Colonic mucosa (tissue), 4 donors: Measurements from ENCODE around the gene PRKCA. TPM values are rescaled to one million over a fixed set of nuclear protein-coding genes. Genes with fewer than 3 reads are reported as not detected.
A peak's percentile ranks its signal among the peaks of the same experiment; 100 is the strongest.

ENCODE experiments used
- DNase-seq: peaks from one replicate; pipeline ENCODE4 v3.0.0-alpha.2; 2020
- H3K27ac ChIP-seq: fragments of 200-600 bp; one replicate; pipeline ENCODE4 v1.8.0; 2021
- H3K27me3 ChIP-seq: fragments of 200-600 bp; one replicate; pipeline ENCODE4 v1.8.0; 2021
- H3K36me3 ChIP-seq: fragments of 200-600 bp; one replicate; pipeline ENCODE4 v1.8.0; 2021
- H3K4me1 ChIP-seq: fragments of 200-600 bp; one replicate; pipeline ENCODE4 v1.8.0; 2021; ENCODE audit warnings: mild to moderate bottlenecking
- H3K4me3 ChIP-seq: fragments of 200-600 bp; one replicate; pipeline ENCODE4 v1.8.0; 2021
- H3K9ac ChIP-seq, 2 donors: one replicate each; pipeline ENCODE4 v1.7.0; 2013; ENCODE audit warnings: control low read depth in 2 of 2, low read depth in 2 of 2, low read length in 2 of 2
- H3K9me3 ChIP-seq: fragments of 200-600 bp; one replicate; pipeline ENCODE4 v1.8.0; 2021
- CTCF ChIP-seq: fragments of 200-600 bp; IDR thresholded peaks from one replicate; pipeline ENCODE4 v1.8.0; 2022; ENCODE audit warnings: antibody characterized with exemption, mild to moderate bottlenecking
- intact Hi-C: fragments of 100-400 bp; cut with DNase I; formaldehyde crosslinking; loops from one replicate; pipeline ENCODE4 v1.14.1; 2022
- total RNA-seq, 2 donors: library from RNA; stranded (reverse); fragmentation: NEBNext Ultra II Directional in 1 of 2; extraction: Animal tissue kit (Norgen Biotek cat#: 25700) in 1 of 2; gene quantifications; one replicate each; pipeline ENCODE4 v1.2.1, GENCODE V29; 2021
- donor health status: healthy.
- donor health status: DM: no; HTN: no; CAD: no.
- donor health status: DM: no; HTN: no; CAD: no.

PRKCA gene
- total RNA-seq, 2 donors from 2014 or later, result 40.0 to 41.8 TPM

GRCh38 chr17:66577041-66577440 is 274.6 kb downstream of the PRKCA start:
- DNase-seq, result no peak
- H3K4me1 ChIP-seq, result no peaks in the 10 kb centered on the region
- no peak overlapping the region for H3K27ac ChIP-seq
- H3K36me3 ChIP-seq, result no peaks in the 10 kb centered on the region
- no peak overlapping the region for H3K9ac ChIP-seq
- no peaks in the 10 kb centered on the region for H3K27me3 ChIP-seq
- no peaks in the 10 kb centered on the region for H3K9me3 ChIP-seq
- intact Hi-C loops, result no loop called here
- TF ChIP-seq CTCF, result no peak
- no peak overlapping the region for H3K4me3 ChIP-seq

- Histone ChIP-seq H3K4me1 (no peaks in the 10 kb centered on the region), H3K4me3 (no peak overlapping the region), H3K27me3 (no peaks in the 10 kb centered on the region), H3K36me3 (no peaks in the 10 kb centered on the region), H3K9ac (no peak overlapping the region), H3K27ac (no peak overlapping the region), H3K9me3 (no peaks in the 10 kb centered on the region)
- no peak for DNase-seq
- TF ChIP-seq CTCF, result no peak
- intact Hi-C loops, result no loop called here
These were observed 276.5 kb downstream of the PRKCA start for GRCh38 chr17:66578781-66579489.

- no peaks in the 10 kb centered on the region for H3K4me1 ChIP-seq
- H3K36me3 ChIP-seq, result no peaks in the 10 kb centered on the region
- H3K4me3 ChIP-seq, result no peak overlapping the region
- H3K9ac ChIP-seq, result no peak overlapping the region
- intact Hi-C loops, result no loop called here
- no peaks in the 10 kb centered on the region for H3K9me3 ChIP-seq
- no peaks in the 10 kb centered on the region for H3K27me3 ChIP-seq
- DNase-seq, result no peak
- TF ChIP-seq CTCF, result no peak
- H3K27ac ChIP-seq, result no peak overlapping the region
These were observed 277.1 kb downstream of the PRKCA start for GRCh38 chr17:66579556-66579955.

- intact Hi-C loops, result no loop called here
- H3K4me1 ChIP-seq, result no peaks in the 10 kb centered on the region
- H3K27ac ChIP-seq, result peak overlapping the region; percentile 12
- no peaks in the 10 kb centered on the region for H3K27me3 ChIP-seq
- no peaks in the 10 kb centered on the region for H3K9me3 ChIP-seq
- peak; percentile 29 for DNase-seq
- TF ChIP-seq CTCF, result no peak
- H3K9ac ChIP-seq, result no peak overlapping the region
- no peak overlapping the region for H3K4me3 ChIP-seq
- H3K36me3 ChIP-seq, result no peaks in the 10 kb centered on the region
These were observed 278.0 kb downstream of the PRKCA start for GRCh38 chr17:66580184-66580955.

GRCh38 chr17:66580956-66581391 is 278.6 kb downstream of the PRKCA start:
- peak; percentile 57 for DNase-seq
- Histone ChIP-seq H3K9ac (no peak overlapping the region), H3K4me3 (no peak overlapping the region), H3K36me3 (no peaks in the 10 kb centered on the region), H3K9me3 (no peaks in the 10 kb centered on the region), H3K4me1 (no peaks in the 10 kb centered on the region), H3K27me3 (no peaks in the 10 kb centered on the region), H3K27ac (no peak overlapping the region)
- intact Hi-C loops, result no loop called here
- TF ChIP-seq CTCF, result no peak
